Adipocyte (in vitro differentiated cells): ENCODE data around the gene TMEM121B.
A peak's percentile ranks its signal among the peaks of the same experiment; 100 is the strongest.

Experiments
- DNase-seq: peaks from one replicate; pipeline ENCODE4 v3.0.0-alpha.2; 2015; ENCODE audit warnings: low read depth
- H3K27me3 ChIP-seq: replicated peaks from 2 replicates; pipeline ENCODE4 v1.7.0; 2013; ENCODE audit warnings: mild to moderate bottlenecking, low read length, moderate library complexity; ENCODE audit not compliant: control insufficient read depth, insufficient read depth
- H3K36me3 ChIP-seq: 2 replicates; pipeline ENCODE4 v1.7.0; 2013; ENCODE audit warnings: low read length, mild to moderate bottlenecking, moderate library complexity; ENCODE audit not compliant: control insufficient read depth, insufficient read depth, severe bottlenecking
- H3K4me1 ChIP-seq: 2 replicates; pipeline ENCODE4 v1.7.0; 2013; ENCODE audit warnings: mild to moderate bottlenecking, low read length, moderate library complexity; ENCODE audit not compliant: control insufficient read depth, insufficient read depth
- H3K4me3 ChIP-seq: 2 replicates; pipeline ENCODE4 v1.7.0; 2013; ENCODE audit warnings: mild to moderate bottlenecking, low read length, moderate library complexity
- H3K9ac ChIP-seq: 2 replicates; pipeline ENCODE4 v1.7.0; 2013; ENCODE audit warnings: mild to moderate bottlenecking, low read length, moderate library complexity
- H3K9me3 ChIP-seq: 2 replicates; pipeline ENCODE4 v1.7.0; 2013; ENCODE audit warnings: mild to moderate bottlenecking, low read length, moderate library complexity; ENCODE audit not compliant: control insufficient read depth

Gene TMEM121B

DNA sequence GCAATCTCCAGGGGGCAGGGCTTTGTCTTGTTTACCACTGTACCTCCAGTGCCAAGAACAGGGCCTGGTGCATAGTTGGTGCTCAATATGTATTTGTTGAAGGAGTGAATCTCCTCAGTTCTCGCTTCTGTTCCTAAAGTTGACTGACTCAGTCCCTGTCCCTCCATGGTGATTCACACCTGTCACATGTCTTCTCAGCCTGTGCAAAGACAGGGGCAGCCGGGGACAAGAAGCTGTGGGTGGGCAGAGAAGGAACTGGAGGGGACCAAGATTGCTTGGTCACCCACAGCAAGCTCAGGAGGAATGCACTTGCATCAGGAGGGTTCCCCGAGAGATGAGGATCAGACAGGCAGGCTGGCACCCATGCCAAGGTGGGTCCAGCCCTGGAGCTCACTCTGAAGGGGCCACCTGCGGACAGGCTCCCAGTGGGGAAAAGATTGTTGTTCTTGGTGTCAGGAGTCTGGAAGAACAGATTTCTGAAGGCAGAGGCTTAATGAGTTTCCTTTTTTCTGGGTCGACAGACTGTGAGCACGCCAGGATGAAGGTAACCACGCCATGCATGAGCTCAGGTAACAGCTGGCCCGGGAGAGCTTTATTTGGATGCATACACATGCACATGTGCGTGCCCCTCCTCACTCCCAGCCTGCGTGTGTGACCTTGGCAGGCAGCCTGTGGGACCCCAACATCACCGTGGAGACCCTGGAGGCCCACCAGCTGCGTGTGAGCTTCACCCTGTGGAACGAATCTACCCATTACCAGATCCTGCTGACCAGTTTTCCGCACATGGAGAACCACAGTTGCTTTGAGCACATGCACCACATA lies 19.5 kb downstream of the TMEM121B start:
- no peak for DNase-seq
- Histone ChIP-seq H3K9me3 (no peaks in the 10 kb centered on the region), H3K4me1 (no peaks in the 10 kb centered on the region), H3K4me3 (no peak overlapping the region), H3K27me3 (no peaks in the 10 kb centered on the region), H3K36me3 (peaks cover 90% of the 10 kb centered on the region), H3K9ac (no peak overlapping the region)

DNA sequence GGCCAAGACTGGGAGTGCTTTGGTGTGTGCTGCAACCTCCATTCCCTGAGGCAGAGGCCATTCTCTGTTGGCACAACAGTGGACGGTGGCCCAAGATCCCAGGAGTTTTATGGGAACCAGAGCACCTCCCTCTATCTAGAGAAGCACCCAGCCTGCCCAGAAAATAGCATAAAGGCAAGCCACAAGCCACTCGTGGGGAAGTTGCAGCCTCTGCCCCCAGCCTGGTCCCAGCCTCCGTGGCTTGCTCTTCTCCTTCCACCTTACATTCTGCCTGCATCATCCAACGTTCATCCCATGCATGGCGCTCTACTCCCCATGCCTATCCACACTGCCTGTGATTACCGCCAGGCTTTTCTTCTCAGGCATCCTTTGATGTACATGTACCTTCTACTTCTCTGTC lies 20.5 kb downstream of the TMEM121B start:
- H3K4me3 ChIP-seq, result no peak overlapping the region
- DNase-seq, result no peak
- no peaks in the 10 kb centered on the region for H3K27me3 ChIP-seq
- peaks cover 79% of the 10 kb centered on the region for H3K36me3 ChIP-seq
- no peak overlapping the region for H3K9ac ChIP-seq
- H3K4me1 ChIP-seq, result no peaks in the 10 kb centered on the region
- no peaks in the 10 kb centered on the region for H3K9me3 ChIP-seq

DNA sequence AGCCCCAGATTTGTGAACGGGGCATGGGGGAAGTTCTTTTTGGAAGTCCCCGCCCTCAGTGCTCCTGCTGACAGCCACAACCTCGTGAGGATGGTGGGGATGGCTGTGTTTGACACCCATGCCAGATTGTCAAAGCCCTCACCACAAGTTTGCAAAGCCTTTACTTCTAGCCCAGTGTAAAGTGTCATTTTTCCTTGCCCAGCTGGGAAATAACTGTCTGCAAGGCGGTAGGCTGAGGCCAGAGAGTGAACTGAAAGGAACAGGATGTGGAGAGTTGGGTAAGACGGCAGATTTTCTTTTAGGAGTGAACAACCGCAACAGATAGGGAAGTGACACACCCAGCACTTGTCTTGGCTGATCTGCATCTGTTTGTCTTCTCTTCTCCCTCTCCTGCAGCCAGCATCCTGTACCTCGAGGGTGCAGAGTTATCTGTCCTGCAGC lies 22.8 kb downstream of the TMEM121B start:
- no peak overlapping the region for H3K9ac ChIP-seq
- H3K4me1 ChIP-seq, result no peaks in the 10 kb centered on the region
- no peak overlapping the region for H3K4me3 ChIP-seq
- H3K9me3 ChIP-seq, result no peaks in the 10 kb centered on the region
- DNase-seq, result no peak
- peaks cover 62% of the 10 kb centered on the region for H3K36me3 ChIP-seq
- H3K27me3 ChIP-seq, result no peaks in the 10 kb centered on the region

DNA sequence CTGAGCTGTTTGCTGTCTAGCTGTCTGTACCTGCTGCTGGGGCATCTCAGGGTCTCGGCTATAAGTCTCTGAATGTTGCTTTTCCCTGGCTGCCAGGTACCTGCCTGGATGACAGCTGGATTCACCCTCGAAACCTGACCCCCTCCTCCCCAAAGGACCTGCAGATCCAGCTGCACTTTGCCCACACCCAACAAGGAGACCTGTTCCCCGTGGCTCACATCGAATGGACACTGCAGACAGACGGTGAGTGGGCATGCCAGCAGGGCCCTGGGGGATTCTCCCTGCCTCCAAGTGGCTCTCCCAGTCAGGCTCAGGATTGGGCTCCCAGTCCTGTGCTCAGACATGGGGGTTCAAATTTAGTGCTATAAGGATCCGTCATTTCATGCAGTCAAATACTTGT lies 23.5 kb downstream of the TMEM121B start:
- Histone ChIP-seq H3K9ac (no peak overlapping the region), H3K4me1 (no peaks in the 10 kb centered on the region), H3K4me3 (no peak overlapping the region), H3K36me3 (peaks cover 56% of the 10 kb centered on the region), H3K9me3 (no peaks in the 10 kb centered on the region), H3K27me3 (no peaks in the 10 kb centered on the region)
- no peak for DNase-seq

DNA sequence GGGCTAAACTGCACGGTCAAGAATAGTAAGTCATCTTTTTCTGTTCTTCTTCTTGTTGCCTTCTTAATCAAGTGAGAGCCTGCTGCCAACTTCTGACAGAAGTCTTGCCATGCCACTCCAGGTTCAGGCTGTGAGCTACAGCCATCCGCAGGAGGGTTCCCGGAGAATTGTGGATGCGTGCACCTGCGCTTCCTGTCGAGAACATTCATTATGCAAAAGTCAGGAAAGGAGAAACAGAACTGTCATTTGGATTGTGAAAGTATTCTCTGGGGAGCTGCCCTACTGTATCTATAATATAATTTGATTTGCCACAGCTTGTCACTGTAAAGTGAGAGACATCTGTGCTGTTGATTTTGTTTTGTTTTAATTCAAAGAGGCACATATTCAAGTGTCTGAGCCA lies 24.1 kb downstream of the TMEM121B start:
- H3K4me3 ChIP-seq, result no peak overlapping the region
- H3K4me1 ChIP-seq, result no peaks in the 10 kb centered on the region
- no peaks in the 10 kb centered on the region for H3K27me3 ChIP-seq
- DNase-seq, result no peak
- H3K9ac ChIP-seq, result no peak overlapping the region
- peaks cover 50% of the 10 kb centered on the region for H3K36me3 ChIP-seq
- H3K9me3 ChIP-seq, result no peaks in the 10 kb centered on the region

DNA sequence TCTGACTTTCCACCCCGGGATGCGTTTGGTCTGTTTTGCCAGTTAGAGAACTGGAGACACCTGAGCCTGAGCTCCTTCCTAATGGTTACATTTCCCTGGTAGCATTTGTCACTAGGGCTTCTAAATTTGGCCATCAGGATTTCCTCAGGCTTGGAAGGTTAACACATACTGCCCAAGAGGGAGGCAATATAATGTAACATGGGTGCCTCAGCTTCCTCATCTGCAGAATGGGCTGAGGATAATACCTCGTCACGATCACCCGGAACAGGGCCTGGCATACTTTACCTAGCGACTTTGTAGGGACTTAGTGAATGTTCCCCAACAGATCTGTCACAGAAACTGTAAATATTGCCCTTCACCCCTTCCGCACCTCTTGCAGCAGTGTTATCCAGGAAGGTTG lies 25.1 kb downstream of the TMEM121B start:
- DNase-seq, result no peak
- Histone ChIP-seq H3K4me1 (no peaks in the 10 kb centered on the region), H3K36me3 (peaks cover 40% of the 10 kb centered on the region), H3K4me3 (no peak overlapping the region), H3K9me3 (no peaks in the 10 kb centered on the region), H3K9ac (no peak overlapping the region), H3K27me3 (no peaks in the 10 kb centered on the region)

DNA sequence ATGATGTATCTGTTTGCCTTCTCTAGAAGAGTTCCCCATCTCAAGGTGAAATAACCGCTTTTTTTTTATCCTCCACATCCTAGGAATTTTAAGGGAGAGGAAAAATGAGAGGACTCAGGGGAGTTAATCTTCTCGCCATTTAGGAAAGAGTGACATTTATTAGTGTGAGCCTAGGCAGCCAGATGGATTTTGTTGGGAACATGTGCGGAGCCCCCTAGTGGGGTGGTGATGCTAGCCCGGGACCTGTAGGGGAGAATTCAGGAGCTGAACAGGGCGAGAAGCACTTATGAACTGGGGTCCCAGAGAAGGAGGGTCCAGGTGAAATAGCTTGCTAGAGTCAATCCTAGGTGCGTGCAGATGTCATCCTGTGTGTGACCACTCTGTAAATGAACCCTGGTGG lies 25.6 kb downstream of the TMEM121B start:
- H3K27me3 ChIP-seq, result no peaks in the 10 kb centered on the region
- no peaks in the 10 kb centered on the region for H3K4me1 ChIP-seq
- no peak overlapping the region for H3K9ac ChIP-seq
- no peak for DNase-seq
- no peak overlapping the region for H3K4me3 ChIP-seq
- no peaks in the 10 kb centered on the region for H3K9me3 ChIP-seq
- H3K36me3 ChIP-seq, result peaks cover 34% of the 10 kb centered on the region

DNA sequence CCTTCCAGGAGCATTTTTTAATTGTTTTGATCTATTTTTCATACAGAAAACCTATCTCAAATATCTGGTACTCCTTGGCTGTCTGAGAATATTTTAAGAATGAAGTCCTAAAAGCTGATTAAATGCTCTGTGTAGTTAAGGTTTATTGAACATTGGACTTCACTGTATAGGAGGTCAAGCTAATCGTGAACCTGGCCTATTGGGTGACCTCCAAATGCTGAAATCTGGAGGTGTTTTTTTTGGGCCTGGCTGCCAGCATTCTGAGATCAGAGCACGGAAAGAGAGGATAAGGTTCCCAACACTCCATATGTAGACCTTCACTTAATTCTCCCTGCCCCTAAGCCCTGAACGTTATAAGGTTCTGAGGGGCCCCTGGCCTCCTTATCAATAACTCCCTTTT lies 28.1 kb downstream of the TMEM121B start:
- Histone ChIP-seq H3K9ac (no peak overlapping the region), H3K27me3 (no peaks in the 10 kb centered on the region), H3K36me3 (peaks cover 10% of the 10 kb centered on the region), H3K4me3 (no peak overlapping the region), H3K9me3 (no peaks in the 10 kb centered on the region), H3K4me1 (no peaks in the 10 kb centered on the region)
- no peak for DNase-seq

DNA sequence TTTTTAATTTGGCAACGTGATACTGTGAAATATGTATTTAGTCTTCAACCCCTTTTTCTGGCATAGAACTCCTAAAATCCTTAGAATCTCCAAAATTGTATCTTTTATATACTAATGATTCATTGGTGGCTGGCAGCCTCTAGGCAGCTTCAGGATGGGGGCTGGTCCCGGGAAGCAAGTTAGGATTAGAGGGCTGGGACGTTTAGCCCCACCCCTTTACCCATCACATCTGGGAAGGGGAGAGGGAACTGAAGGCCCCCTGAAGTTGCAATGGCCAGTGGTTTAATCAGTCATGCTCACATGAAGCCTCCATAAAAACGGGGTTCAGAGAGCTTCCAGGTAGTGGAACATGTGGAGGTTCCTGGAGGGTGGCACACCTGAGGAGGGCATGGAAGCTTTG lies 29.3 kb downstream of the TMEM121B start:
- no peaks in the 10 kb centered on the region for H3K27me3 ChIP-seq
- DNase-seq, result no peak
- H3K4me1 ChIP-seq, result peaks cover 11% of the 10 kb centered on the region
- H3K4me3 ChIP-seq, result no peak overlapping the region
- no peak overlapping the region for H3K9ac ChIP-seq
- no peaks in the 10 kb centered on the region for H3K36me3 ChIP-seq
- H3K9me3 ChIP-seq, result no peaks in the 10 kb centered on the region

DNA sequence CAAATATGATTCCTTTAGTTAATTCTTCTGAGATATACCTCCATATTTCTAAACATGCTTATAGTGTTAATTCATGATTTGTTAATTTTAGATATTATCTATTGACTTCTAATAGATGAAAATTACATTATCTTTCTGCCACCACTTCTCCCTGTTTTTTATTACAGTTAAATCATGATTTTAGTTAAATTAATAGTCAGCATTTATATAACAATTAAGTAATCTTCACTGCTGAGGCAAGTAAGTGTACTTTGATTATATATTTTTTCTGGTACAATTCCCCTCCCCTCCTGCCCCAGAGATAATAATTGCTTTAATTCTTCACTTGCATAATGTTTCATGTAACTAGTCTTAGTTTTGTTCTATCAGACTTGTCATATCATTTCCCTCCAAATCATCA lies 30.6 kb downstream of the TMEM121B start:
- Histone ChIP-seq H3K27me3 (no peaks in the 10 kb centered on the region), H3K4me3 (no peak overlapping the region), H3K4me1 (peaks cover 21% of the 10 kb centered on the region), H3K9ac (no peak overlapping the region), H3K9me3 (no peaks in the 10 kb centered on the region), H3K36me3 (no peaks in the 10 kb centered on the region)
- DNase-seq, result no peak

DNA sequence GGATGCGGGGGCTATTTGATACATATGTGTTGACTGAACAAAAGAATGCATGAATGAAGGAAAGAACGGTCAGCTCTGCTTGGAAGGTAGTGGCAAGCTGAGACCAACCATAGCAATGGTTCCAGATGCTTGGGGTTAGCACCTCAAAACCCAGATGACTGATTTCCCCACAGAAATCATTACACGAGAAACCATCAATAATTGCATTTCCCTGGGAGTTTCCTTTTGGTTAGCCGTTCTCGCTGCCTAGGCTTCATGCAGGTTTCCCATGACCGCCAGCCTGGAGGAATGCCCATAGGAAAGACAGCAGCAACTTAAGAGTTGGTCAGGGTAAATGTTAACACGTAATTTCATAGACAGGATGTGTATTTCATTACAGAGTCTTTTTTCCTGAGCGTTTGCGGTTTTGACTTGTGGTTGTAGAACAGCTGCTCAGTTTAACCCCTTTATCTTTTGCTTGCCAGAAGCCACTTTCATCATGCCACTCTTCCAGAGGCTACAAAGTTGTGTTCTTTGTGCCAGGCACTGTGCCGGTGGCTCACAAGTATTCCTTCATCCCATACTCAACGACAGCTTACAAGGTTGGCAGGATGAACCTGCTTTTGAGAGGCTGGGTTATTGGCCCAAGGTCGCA lies 33.5 kb downstream of the TMEM121B start:
- Histone ChIP-seq H3K9ac (no peak overlapping the region), H3K4me3 (peak overlapping the region; percentile 90), H3K9me3 (no peaks in the 10 kb centered on the region), H3K36me3 (no peaks in the 10 kb centered on the region), H3K4me1 (peaks cover 25% of the 10 kb centered on the region), H3K27me3 (no peaks in the 10 kb centered on the region)
- peak; percentile 48 for DNase-seq
